Raji (cell line): ENCODE results near the gene FANCC.

ENCODE experiments used
- POLR2A ChIP-seq: IDR thresholded peaks from 2 replicates; pipeline ENCODE4 v1.6.1; 2011; ENCODE audit warnings: low read depth, low read length, control low read depth; ENCODE audit not compliant: insufficient read depth

FANCC gene

DNA sequence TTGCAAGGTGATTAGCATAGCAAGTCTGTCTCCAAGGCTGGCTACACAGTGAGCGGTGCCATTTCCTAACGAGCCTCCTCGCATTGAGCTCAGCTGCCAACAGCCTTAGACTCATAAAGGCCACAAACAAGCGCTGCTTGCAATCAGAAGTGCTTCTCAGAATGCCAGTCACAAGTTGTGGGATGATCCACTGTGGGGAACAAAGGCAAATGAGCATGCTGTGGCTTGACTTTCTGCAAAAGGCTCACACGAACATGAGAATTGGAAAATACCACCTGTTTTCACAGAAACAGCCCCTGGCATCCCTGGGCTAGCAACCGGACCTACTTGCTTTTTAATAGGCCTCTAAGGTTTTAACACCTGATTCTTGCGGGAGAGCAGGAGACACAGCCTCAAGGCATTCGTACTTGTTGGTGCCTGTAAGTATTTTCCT, 215.5 kb downstream of the FANCC start:
- TF ChIP-seq POLR2A, result no peak

DNA sequence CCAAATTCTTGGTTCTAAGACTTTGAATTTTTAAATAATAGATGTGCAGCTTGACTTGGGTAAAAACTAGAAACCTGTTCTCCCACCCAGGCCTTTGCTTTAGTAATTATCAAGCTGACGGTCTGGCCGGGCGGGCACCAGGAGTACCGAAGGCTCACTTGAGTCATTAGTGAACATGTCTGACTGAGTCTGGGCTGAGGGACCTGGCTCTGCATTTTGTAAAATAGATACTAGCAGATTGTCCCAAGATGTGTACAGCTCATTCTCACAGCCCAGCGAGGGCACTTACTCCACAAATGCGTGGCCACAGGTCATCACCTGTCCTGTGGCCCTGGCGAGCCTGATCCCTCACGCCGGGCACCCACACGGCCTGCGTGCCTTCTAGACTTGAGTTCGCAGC, 216.2 kb downstream of the FANCC start:
- no peak for TF ChIP-seq POLR2A

- TF ChIP-seq POLR2A, result no peak
These were observed 217.4 kb downstream of the FANCC start for GRCh38 chr9:95100071-95100627.

DNA sequence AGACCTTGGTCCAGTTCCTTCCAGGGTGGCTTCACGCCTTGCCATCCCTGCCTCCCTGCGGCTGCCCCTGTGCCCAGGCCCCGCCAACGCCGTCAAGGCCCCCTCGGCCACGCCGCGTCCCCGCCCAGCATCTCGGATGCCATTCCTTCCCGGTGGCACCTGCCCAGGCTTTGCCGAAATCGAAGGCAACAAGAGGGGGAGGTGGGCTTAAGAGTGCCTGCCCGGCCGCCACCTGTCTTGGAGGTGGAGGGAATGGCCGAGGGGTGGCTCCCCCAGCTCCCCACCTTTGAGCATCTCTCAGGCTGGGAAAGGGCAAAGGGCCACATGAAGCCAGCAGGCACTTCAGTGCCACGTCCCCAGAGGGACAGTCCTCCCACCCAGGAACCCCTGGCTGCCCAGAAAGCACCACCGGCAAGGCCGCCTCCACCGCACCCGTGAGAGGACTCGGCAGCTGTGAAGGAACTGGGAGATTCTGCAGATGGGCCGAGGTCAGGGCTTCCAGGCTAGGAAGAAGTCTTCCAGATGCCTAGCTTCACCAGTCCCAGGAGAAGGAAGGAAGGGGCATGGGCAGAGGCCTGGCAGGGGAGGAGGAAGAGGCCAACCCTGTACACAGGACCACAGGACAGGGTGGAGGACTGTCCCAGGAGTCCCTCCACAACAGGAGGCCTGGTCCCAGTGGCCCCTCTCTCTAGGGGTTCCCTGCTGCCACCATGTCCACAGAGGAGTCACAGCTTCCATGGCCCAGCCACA, 218.0 kb downstream of the FANCC start:
- no peak for TF ChIP-seq POLR2A

DNA sequence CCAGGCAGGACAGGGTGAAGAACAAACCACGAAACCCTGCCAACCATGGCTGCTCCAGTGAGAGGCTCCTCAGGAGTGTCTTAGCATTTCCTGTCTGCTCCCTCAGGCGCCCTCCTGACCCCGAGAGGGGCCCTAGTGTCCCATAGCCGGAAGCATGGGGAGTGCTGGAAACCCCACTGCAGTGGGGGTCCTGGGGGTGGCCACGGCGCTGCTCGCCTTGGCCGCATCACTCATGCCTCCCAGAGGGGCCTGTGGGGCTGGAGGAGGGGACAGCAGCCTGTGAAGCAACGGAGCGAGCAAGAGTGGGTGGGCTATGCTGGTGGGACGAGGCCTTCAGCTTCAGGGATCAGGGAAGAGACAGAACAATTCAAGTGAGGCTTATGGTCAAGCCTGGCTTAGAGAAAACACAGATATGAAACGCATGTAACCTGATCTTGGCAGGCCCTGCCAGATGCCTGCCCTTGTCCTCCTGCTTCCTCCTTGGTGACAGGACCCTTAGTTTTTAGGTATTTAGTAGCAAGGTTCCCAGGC, 219.1 kb downstream of the FANCC start:
- TF ChIP-seq POLR2A, result no peak

GRCh38 chr9:95097279-95097678, 220.2 kb downstream of the FANCC start:
- TF ChIP-seq POLR2A, result no peak

GRCh38 chr9:95096807-95097206, 220.7 kb downstream of the FANCC start:
- TF ChIP-seq POLR2A, result no peak

DNA sequence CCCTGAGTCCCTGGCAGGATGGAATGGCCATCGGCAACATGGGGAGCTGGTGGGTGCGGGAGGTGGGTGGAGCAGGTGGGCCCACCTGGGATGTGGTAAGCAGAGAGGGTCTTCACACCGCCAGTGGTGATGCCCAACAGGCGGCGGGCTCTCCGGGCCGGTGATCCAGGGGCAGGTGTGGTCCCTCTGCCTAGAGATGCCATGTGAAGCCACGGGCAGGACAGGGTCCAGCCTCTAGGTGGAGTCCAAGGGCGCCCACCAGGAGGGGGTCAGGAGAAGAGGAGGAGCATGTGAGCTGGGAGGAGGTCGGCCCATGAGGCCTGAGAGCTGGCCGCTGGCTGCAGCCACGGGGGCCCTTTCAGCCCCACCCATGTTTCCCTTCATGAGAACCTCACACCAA, 221.1 kb downstream of the FANCC start:
- TF ChIP-seq POLR2A, result no peak

GRCh38 chr9:95095641-95096355, 221.7 kb downstream of the FANCC start:
- TF ChIP-seq POLR2A, result no peak

DNA sequence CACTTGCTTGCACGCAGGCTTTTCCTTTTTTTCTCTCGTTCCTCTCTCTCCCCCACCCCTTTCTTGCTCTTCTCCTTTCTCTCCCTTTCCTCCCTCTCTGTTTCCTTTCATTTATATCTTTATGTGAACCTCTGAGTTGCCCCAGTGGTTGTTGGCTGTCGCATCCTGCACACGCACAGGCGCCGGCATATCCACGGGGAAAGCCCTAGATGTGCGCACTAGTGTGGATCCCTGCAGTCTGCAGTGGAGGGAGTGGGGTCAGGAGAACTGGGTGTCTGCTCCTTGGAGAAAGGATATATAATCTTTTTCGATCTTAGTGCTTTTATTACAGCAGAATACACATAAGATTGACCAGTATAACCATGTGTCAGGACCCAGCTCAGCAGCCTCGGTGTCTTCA, 223.5 kb downstream of the FANCC start:
- no peak for TF ChIP-seq POLR2A

GRCh38 chr9:95093586-95093985, 223.9 kb downstream of the FANCC start:
- no peak for TF ChIP-seq POLR2A

DNA sequence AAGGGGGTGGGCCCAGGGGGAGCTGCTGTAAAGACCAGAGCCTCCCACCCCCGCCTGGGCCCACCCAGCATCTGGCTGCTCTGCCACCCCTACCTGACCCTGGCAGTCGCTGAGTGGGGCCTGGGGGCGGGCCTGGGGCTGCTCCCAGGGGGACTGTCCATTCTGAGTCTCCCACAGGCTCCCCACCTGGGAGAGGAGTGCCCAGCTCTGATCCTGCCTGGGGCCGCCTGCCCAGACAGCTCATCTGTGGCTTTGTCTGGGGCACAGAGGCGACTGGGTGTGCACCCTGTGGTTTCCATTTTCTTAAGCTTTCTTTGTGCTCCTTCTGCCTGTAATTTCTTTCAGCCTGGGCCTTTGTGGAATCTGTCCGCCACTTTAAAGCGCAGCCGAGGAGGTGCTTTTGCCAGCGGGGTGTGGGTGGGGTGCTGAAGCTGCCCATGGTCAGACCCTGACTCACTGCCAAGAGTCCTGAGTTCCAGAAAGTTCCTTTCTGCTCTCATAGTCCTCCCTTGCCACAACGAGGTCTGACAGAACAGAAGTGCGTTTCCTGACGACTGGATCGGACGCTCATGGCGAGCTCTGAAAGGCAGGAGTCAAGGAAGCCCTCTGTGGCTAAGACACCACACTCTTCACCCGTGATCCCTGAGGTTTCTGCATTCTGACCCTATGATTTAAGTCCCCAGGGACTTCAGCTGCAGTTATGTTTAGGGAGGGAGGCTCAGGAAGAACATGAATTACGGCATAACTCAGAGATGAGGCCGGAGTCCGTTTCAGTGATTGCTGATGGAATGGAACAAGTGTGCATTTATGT, 225.0 kb downstream of the FANCC start:
- TF ChIP-seq POLR2A, result no peak

- TF ChIP-seq POLR2A, result no peak
These were observed 225.8 kb downstream of the FANCC start for GRCh38 chr9:95091601-95092261.

DNA sequence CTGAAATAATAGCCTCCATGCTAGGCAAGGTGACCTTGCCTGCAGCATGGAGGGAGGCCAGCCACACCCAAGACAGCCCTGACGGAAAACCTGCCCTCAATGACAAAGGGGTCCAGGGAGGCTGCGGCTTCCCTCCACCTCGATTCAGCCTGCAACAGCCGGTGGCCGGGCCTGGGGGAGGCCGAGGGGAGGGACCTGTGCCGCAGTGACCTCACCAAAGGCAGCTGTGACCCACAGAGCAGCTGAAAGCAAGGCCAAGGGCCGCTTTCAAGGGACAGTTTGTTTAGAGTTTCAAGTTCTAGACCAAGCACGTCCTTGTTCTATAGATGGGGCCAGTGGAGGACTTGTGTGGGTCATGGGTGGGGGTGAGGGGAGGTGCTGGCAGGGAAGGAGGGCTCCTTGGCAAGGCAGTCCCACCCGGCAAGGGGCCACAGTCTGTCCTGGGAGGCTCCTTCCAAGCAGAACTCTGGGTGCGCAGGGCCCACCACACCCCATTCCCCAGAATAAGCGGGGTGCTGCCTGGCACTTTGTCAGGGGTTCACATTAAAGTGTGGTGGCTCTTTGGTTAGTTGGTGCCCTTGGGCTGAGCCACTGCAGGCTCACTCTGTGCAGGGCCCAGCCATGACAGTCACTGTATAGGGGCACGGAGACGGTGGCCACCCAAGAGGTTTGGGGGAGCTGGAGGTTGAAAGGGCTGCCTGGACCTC, 226.5 kb downstream of the FANCC start:
- no peak for TF ChIP-seq POLR2A
